Activated effector memory CD4-positive, alpha-beta T cell treated with anti-CD3 and anti-CD28 coated beads, Interleukin-2, amount 50 U/mL, for 16 hours (primary cell): Measurements from ENCODE around the gene HRC.
"Not testable (repeated sequence)": the region's sequence is repeated elsewhere in the genome, so short reads cannot be mapped to it uniquely, and the experiment has no call there.

Source experiments
- DNase-seq: peaks from one replicate; pipeline ENCODE4 v3.0.0-alpha.2; 2020

Gene HRC

DNA sequence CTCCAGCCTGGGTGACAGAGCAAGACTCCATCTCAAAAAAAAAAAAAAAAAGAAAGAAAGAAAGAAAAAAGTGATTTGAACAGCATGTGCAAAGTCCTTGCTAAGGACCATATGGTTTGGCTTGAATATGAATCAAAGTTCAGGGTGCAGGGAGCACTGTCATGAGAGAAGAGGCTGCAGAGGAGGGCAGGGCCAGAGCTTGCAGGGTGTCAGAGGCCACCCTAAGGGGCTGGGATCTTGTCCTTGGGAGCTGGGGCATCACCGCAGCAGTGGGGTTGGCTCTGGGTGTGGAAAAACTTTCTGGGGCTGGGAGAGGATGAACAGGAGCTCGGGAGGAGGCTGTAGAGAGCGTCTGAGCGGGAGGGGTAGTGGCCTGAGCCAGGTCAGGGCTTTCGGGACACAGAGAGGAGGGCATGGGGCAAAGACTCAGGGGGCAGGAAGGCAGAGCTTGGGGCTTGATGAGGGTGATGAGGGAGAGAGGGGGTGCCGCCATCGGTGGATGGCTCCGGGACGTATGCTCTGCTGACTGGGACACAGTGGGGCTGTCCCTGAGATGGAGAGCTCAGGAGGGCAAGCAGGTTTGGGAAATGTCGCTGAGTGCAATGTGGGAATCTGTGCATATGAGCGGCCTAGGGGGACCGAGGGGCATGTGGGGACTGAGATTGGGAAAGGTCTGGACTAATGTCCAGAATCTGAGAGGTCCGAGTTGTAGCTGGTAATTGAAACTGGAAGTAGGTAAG lies 5.4 kb upstream of the HRC start:
- no peak for DNase-seq

DNA sequence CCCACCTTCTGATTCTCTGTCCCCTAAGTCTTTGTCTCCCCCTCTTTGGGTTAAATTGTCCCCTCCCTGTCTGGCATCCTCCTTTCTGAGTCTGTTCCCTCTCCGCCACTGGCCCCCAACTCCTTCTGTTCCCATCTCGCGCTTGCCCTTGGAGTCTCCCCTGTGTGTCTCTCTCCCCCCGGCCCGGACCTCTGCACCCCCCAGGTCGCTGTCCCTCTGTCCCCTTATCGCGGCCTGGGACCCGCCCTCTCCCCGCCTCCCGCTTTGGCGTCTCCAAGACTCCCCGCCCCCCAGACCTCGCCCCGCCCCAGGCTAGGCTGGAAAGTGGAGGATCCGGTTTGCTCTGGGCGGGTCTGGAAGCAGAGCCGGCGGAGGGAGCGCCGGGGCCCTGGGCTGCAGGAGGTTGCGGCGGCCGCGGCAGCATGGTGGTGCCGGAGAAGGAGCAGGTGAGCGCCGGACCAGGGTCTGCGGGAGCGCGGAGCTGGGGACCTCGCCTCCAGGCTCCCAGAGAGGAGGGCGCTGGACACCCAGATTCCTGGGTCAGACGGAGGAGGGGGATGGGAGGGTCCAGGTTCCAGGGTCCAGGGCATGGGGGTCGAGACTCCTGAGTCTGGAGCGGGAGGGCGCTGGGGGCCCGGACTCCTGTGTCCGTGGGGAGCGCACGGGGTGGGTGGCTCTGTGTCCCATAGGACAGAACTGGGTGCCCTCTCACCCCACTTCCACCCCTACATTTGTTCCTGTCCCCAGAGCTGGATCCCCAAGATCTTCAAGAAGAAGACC lies 2.4 kb upstream of the HRC start, which contains the start of gene TRPM4:
Gene TRPM4 (plus strand): TSS at position 348 of the 780 bp plus-strand sequence. CDS start 75 bp downstream, at position 423.
- DNase-seq = peak; percentile 79

GRCh38 chr19:49155820-49156346 lies 687 bp upstream of the HRC start:
- no peak for DNase-seq

DNA sequence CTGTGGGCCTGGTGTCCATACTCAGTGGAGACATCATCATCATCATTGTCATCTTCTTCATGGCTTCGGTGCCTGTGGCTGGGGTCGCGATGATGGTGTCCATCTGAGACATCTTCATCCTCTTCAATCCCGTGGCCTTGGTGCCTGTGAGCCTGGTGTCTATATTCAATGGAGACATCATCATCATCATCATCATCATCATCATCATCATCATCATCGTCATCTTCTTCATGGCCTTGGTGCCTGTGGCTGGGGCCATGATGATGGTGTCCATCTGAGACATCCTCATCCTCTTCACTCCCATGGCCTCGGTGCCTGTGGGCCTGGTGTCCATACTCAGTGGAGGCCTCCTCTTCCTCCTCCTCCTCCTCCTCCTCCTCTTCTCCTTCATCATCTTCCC lies 917 bp downstream of the HRC start:
- no peak for DNase-seq

- no peak for DNase-seq
Measured at GRCh38 chr19:49153167-49153809, 1.9 kb downstream of the HRC start.

GRCh38 chr19:49152119-49152550 lies 3.1 kb downstream of the HRC start:
- no peak for DNase-seq

DNA sequence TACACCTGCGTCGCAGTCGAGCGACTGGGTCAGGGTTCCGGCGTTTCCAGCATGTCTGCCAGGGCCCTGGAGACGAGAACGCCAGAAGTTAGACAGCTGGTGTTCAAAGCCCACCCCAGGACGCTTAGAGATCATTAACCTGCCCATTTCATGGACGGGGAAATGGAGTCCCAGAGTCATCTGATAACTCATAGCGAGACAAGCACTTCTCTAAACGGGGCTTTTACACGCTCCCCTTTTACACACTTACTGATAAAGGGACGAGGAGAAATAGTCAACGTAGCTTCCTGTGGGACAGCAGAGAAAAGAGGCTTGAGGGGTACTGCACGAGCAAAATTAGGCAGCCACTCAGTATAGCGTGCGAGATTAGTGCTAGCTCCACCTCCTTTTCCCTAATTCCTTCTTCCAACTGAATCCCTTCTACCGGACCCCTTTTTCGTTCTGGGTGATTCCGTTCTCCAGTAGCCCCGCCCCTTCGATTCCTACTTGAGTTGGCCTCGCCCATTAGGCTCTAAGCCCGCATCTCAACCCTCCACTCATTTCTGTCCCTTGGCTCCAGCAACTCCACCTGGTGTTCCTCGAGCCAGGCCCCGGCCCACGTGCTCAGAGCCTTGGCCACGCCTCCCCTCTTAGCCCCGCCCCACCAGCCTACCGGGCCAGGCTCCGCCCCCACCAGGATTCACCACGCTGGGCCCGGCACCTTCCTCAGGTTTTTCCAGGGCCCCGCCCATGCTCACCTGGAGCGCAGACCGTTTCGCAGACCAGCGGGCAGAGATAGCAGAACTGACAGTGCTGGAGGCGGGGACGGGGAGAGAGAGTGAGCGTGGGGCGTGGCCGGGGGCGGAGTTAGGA lies 3.7 kb downstream of the HRC start:
- DNase-seq = peak; percentile 78

- no peak for DNase-seq
Measured at GRCh38 chr19:49150944-49151243, 4.3 kb downstream of the HRC start.

- peak; percentile 81 for DNase-seq
Measured at GRCh38 chr19:49150106-49150943, 4.9 kb downstream of the HRC start.

DNA sequence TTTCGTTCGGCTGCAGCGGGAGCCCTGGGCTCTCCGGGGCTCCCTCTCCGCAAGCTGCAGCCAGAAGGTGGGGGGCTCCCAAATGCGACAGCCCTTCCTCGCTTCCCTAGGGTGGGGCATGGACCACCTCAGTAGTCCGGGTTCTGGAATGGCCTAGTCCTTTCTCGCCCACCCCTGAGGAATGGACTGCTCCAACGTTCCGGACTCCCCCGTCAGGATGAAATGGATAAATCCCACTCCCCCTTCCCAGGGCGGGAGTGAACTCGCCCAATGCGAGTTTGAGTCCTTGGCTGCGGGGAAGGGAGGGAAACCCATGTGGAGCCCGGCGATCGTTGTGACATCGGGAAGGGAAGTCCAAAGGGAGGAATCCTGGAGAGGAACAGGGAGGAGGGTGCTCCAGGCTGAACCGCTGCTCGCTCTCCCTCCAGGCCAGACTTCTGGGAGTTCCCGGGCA lies 5.5 kb downstream of the HRC start:
- DNase-seq = no peak

DNA sequence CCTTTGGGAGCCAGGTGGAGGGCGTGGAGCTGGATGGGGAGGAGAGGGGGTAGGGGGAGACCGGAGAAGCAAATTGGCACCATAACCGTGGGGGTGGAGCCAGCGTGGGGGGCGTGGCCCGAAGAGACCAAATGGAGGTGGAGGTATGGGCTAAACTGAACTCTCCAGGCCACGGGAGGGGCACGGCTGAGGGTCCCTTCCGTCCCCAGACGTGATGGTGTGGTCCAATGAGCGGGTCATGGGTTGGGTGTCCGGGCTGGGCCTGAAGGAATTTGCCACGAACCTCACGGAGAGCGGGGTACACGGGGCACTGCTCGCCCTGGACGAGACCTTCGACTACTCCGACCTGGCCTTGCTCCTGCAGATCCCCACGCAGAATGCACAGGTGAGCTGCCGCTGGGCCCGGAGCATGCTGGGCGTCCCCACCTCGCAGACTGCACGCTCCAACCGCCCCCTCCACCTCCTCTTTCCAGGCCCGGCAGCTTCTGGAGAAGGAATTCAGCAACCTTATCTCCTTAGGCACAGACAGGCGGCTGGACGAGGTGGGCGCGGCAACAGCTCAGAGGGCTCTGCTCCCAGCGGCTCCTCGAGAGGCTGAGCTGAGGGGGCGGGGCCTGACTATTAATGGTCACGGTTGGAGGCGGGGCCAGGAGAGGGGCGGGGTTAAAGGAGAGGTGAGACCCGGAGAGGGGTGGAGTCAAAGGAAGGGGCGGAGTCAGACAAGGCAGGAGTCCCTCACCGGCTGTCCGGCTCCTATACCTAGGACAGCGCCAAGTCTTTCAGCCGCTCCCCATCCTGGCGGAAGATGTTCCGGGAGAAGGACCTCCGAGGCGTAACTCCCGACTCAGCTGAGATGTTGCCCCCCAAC lies 6.2 kb downstream of the HRC start:
- peak; percentile 91 for DNase-seq

- no peak for DNase-seq
Measured at GRCh38 chr19:49148044-49148682, 7.0 kb downstream of the HRC start.

- not testable (repeated sequence) for DNase-seq
Measured at GRCh38 chr19:49146408-49146770, 8.8 kb downstream of the HRC start.

DNA sequence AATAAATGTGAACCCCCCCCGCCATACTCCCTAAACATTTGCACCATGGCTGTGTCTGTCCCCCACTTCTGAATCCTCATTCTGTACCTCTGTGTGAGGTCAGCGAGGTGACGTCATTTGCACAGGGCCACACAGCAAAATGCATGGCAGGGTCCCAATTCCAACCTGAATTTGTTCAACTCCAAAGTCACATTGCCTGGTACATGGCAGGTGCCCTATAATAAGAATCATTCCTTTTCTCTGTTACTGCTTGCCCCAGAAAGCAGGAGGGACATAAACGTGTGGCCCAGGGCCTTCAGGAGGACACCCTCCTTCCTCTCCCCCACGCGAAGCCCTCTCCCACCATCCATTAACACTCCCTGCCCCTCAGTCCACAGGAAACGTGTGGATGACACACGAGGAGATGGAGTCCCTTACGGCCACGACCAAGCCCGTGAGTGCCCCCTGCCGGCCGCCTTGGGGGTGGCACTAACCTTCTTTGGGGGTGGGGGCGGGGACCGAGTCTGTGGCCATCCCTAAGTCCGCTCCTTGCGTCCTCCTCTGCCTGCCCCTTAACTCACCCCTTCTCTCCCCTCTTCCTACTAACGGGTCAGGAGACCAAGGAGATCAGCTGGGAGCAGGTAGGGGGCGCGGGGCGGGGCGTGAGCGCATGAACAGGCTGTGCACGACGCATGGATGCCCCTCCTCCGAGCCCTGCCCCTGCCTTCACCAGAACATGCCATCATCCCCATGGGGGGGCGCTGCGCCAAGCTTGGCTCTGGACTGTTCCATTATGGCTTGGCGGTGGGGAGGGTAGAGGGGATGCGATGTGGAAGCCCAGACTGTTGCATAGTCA lies 9.4 kb downstream of the HRC start:
- DNase-seq = peak; percentile 93

- DNase-seq = peak; percentile 84
Measured at GRCh38 chr19:49142866-49143335, 12.3 kb downstream of the HRC start.

- DNase-seq = no peak
Measured at GRCh38 chr19:49141352-49141751, 13.8 kb downstream of the HRC start.

DNA sequence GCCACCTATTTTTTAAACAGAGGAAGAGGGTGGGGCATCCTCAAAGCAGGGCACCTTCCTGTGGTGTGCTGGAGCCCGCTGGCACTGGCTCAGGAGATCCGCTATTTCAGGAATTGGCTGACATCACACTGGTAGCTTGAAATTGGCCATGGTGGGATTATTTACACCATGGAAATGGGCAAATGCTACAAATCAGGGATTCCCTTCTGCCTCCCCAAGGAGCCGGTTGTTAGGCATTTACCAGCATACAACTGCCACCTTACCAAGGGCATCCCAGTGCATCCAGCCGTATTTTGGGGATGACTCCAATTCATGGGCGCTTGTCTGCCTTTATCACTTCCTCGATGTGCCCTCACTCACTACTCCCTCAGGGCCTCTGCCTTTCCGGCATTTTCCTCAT lies 14.2 kb downstream of the HRC start:
- no peak for DNase-seq

DNA sequence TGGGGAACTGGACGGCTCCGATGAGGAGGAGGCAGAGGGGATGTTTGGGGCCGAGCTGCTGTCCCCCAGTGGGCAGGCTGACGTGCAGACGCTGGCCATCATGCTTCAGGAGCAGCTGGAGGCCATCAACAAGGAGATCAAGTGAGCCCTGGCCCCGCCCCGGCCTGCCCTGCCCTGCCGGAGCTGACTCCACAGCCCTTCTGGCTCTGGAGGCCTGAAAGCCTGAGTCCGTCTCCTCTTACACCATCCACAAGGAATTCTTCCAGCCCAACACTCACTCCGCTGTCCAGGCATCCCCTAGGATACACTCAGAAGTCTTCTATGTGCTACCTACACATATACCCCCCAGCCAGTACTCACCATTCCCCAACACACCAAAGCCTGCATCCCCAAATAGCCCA lies 18.4 kb downstream of the HRC start:
- DNase-seq = no peak

- no peak for DNase-seq
Measured at GRCh38 chr19:49135686-49136085, 19.5 kb downstream of the HRC start.
